Gastrocnemius medialis (tissue), 4 donors: ENCODE measurements around the gene GNRHR.

Experiments used
- CTCF ChIP-seq, 5 experiments: fragments of 450-650 bp in 3 of 5; fragments of 200-600 bp in 2 of 5; sonication (generic) in 2 of 5; IDR thresholded peaks in 4 of 5; conservative IDR thresholded peaks in 1 of 5; 1 replicate in 4 of 5; 2 replicates in 1 of 5; pipeline ENCODE4 v1.5.1; 2016 to 2019; ENCODE audit warnings: antibody characterized with exemption in 5 of 5, mild to moderate bottlenecking in 3 of 5, moderate library complexity in 3 of 5
- POLR2A ChIP-seq, 2 donors: fragments of 450-650 bp; IDR thresholded peaks; one replicate each; pipeline ENCODE4 v1.6.1; 2017; ENCODE audit warnings: antibody characterized with exemption in 2 of 2, mild to moderate bottlenecking in 2 of 2, moderate library complexity in 2 of 2

GRCh38 chr4:67787311-67787710, 33.1 kb upstream of the GNRHR start:
- TF ChIP-seq CTCF (IDR thresholded peaks at IDR 0.05 in 4 of 5, conservative IDR thresholded peaks at IDR 0.05 in 1 of 5) (no peak), POLR2A (IDR thresholded peaks at IDR 0.05) (no peak)
